ENCODE measurements around the gene EFEMP2.
A peak's percentile ranks its signal among the peaks of the same experiment; 100 is the strongest.

Gene EFEMP2

GRCh38 chr11:65872586-65873317 lies at the start of gene EFEMP2:
Gene EFEMP2 (minus strand): TSS chr11:65872800. CDS start chr11:65872354, 446 bp downstream.
- no peak for DNase-seq

GRCh38 chr11:65921876-65922275 lies 49.3 kb upstream of the EFEMP2 start:
- DNase-seq = no peak

GRCh38 chr11:65921033-65921555 lies 48.5 kb upstream of the EFEMP2 start:
- no peak for DNase-seq

- no peak for DNase-seq
These were observed 47.8 kb upstream of the EFEMP2 start for GRCh38 chr11:65920372-65920802.

GRCh38 chr11:65919573-65920371 lies 47.2 kb upstream of the EFEMP2 start:
- DNase-seq = no peak

- peak; percentile 99 for DNase-seq
These were observed 46.6 kb upstream of the EFEMP2 start, which contains the start of gene DRAP1 for GRCh38 chr11:65919141-65919572. Gene DRAP1 (plus strand): TSS chr11:65919426. CDS start chr11:65919502, 76 bp downstream.

GRCh38 chr11:65918211-65919140 lies 45.9 kb upstream of the EFEMP2 start, which contains the start of gene C11orf68:
Gene C11orf68 (minus strand): TSS chr11:65919062. CDS start chr11:65919031, 31 bp downstream.
- DNase-seq = no peak

- DNase-seq = no peak
These were observed 45.0 kb upstream of the EFEMP2 start for GRCh38 chr11:65917434-65918210.

- DNase-seq = no peak
These were observed 44.5 kb upstream of the EFEMP2 start for GRCh38 chr11:65917077-65917433.

- no peak for DNase-seq
These were observed 43.8 kb upstream of the EFEMP2 start for GRCh38 chr11:65916391-65916790.

GRCh38 chr11:65915821-65916251 lies 43.2 kb upstream of the EFEMP2 start:
- peak; percentile 35 for DNase-seq

GRCh38 chr11:65915101-65915820 lies 42.7 kb upstream of the EFEMP2 start:
- DNase-seq = no peak

- no peak for DNase-seq
These were observed 40.2 kb upstream of the EFEMP2 start for GRCh38 chr11:65912845-65913244.

- DNase-seq = no peak
These were observed 39.3 kb upstream of the EFEMP2 start for GRCh38 chr11:65911682-65912568.

GRCh38 chr11:65907878-65908277 lies 35.3 kb upstream of the EFEMP2 start:
- no peak for DNase-seq

- DNase-seq = no peak
These were observed 34.0 kb upstream of the EFEMP2 start for GRCh38 chr11:65906602-65907001.

GRCh38 chr11:65903715-65904114 lies 31.1 kb upstream of the EFEMP2 start:
- DNase-seq = no peak

- DNase-seq = no peak
These were observed 30.5 kb upstream of the EFEMP2 start for GRCh38 chr11:65903068-65903481.

- no peak for DNase-seq
These were observed 28.2 kb upstream of the EFEMP2 start for GRCh38 chr11:65900899-65901180.
